PFSK-1 (cell line): Measurements from ENCODE around the gene VAV3.

Source experiments
- FOXP2 ChIP-seq: optimal IDR thresholded peaks from 2 replicates; pipeline ENCODE3; 2011; ENCODE audit warnings: borderline replicate concordance, control low read depth, inconsistent platforms; ENCODE audit not compliant: insufficient read depth; ENCODE audit errors: extremely low read length, extremely low read depth
- POLR2AphosphoS5 ChIP-seq: IDR thresholded peaks from 2 replicates; pipeline ENCODE4 v1.6.1; 2012; ENCODE audit warnings: low read depth, mild to moderate bottlenecking, control low read depth, low read length, moderate library complexity
- REST ChIP-seq, 2 experiments: IDR thresholded peaks; 2 replicates each; pipeline versions ENCODE4 v1.6.1 to v1.8.0; 2011 to 2012; ENCODE audit warnings: low read depth in 2 of 2, low read length in 2 of 2, control low read depth in 1 of 2, inconsistent platforms in 1 of 2, mild to moderate bottlenecking in 1 of 2, moderate library complexity in 1 of 2; ENCODE audit not compliant: insufficient read depth in 1 of 2
- SIN3A ChIP-seq: IDR thresholded peaks from 2 replicates; pipeline ENCODE4 v1.6.1; 2012; ENCODE audit warnings: mild to moderate bottlenecking, low read length, moderate library complexity, borderline replicate concordance; ENCODE audit not compliant: insufficient read depth
- TAF1 ChIP-seq: IDR thresholded peaks from 2 replicates; pipeline ENCODE4 v1.6.1; 2012; ENCODE audit warnings: low read length, control low read depth, borderline replicate concordance; ENCODE audit not compliant: insufficient read depth

VAV3 gene

DNA sequence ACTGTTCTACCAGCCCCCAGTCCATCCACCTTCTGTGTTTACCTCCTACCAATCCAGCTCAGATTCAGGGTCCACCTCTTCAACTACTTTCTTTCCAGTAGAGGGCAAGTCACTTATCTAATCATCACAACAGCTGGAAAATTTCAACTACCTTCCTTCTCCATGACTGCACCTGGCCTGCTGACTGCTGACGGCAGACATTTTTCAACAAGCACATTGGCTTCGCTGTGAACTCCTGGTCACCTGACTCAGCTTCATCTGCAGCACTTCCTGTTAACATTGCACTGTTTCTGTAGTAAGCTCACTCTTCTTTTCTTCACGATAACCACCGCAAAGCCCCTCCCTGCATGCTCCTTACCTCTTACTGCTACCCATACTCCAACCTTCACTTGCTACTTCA lies 418.4 kb downstream of the VAV3 start:
- TF ChIP-seq TAF1 (no peak), POLR2AphosphoS5 (no peak), REST (IDR thresholded peaks at IDR 0.05; ENCODE audit: insufficient read depth in 1 of 2, low read depth in 2 of 2, low read length in 2 of 2) (no peak), SIN3A (no peak), FOXP2 (no peak)

- TF ChIP-seq POLR2AphosphoS5 (no peak), SIN3A (no peak)
These were observed 419.1 kb downstream of the VAV3 start for GRCh38 chr1:107545879-107546278.

DNA sequence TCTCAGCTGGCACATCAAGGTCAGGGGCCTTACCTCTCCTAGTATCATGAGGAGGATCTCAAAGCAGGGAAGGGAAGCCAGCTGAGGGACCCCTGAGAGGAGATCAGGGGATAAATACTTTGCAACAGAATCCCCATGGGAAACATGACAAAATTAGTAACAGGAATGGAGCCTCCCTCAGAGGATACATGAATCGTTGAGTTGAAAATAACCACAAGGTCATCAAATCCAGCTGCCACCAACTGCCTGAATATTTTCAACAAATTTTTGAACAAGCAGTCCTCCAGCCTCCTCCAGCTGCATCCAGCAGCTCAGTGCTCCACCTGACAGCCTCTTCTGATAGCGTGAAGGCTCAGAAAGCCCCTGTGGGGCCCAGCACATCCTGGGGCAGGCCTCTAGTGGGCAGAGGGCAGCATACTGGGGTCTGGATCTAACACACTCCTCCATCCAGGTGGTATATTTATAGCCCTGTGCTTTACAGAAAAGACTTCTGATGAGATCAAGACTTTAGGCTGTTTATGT lies 419.9 kb downstream of the VAV3 start:
- no peak for TF ChIP-seq TAF1
- no peak for TF ChIP-seq SIN3A
- TF ChIP-seq POLR2AphosphoS5 = no peak
- no peak for TF ChIP-seq FOXP2
- no peak for TF ChIP-seq REST (IDR thresholded peaks at IDR 0.05; ENCODE audit: insufficient read depth in 1 of 2, low read depth in 2 of 2, low read length in 2 of 2)

DNA sequence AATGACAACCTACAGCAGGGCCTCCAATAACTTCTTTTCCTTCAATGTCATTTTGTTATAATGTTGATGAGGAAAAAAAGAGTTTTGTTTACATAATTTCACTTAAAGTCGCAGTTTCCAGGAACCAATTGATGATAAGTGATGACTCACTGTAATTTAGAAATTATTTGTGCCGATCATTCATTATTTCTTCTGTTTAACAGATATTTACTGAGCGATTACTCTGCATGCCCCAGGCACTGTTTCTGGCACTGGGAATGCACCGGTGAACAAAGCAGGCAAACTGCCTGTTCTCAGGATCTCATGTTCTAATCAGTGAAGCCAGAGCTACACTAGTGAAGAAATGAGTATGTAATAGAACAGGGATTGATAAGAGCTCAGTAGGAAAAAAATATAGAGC lies 420.7 kb downstream of the VAV3 start:
- TF ChIP-seq POLR2AphosphoS5 (no peak), SIN3A (no peak), TAF1 (no peak), REST (IDR thresholded peaks at IDR 0.05; ENCODE audit: insufficient read depth in 1 of 2, low read depth in 2 of 2, low read length in 2 of 2) (no peak), FOXP2 (no peak)

DNA sequence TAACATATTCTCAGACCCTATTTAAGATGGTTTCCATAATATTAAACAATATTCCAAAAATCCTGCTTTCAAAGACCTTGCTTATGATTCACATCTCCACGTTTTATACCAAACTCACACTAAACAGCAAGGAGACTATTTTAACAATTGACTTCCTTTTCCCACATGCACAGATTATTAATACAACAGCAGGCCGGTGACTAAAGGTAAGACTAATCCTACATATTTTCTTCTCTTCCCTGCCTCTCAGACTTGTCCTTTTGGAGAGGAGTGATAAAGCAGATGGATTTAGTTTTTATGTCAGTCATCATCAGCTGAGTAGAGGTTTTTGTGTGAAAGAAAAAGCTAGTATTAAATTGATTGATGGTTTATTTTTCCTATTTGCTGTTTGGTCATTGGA lies 423.6 kb downstream of the VAV3 start:
- TF ChIP-seq TAF1 = no peak
- TF ChIP-seq FOXP2 = no peak
- TF ChIP-seq POLR2AphosphoS5 = no peak
- no peak for TF ChIP-seq REST (IDR thresholded peaks at IDR 0.05; ENCODE audit: insufficient read depth in 1 of 2, low read depth in 2 of 2, low read length in 2 of 2)
- TF ChIP-seq SIN3A = no peak
